ENCODE results near the gene COPG1. TPM values are rescaled to one million over a fixed set of nuclear protein-coding genes. Genes with fewer than 3 reads are reported as not detected.

COPG1 gene
- polyA plus RNA-seq, 4 donors, result 146 to 166 (median 154) TPM

- DNase-seq (ENCODE audit: low read depth in 4 of 4, low spot score in 2 of 4), result no peak
Observed at GRCh38 chr3:129313415-129313664, 63.9 kb downstream of the COPG1 start.

- DNase-seq (ENCODE audit: low read depth in 4 of 4, low spot score in 2 of 4), result no peak
Observed at GRCh38 chr3:129313665-129314385, 64.4 kb downstream of the COPG1 start.

- DNase-seq (ENCODE audit: low read depth in 4 of 4, low spot score in 2 of 4), result peak in 3 of 4 donors; percentile 78 to 87 (median 80)
Observed at GRCh38 chr3:129314386-129315222, 65.2 kb downstream of the COPG1 start.

- DNase-seq (ENCODE audit: low read depth in 4 of 4, low spot score in 2 of 4), result no peak
Observed at GRCh38 chr3:129315223-129315997, 66.0 kb downstream of the COPG1 start.

- no peak for DNase-seq (ENCODE audit: low read depth in 4 of 4, low spot score in 2 of 4)
Observed at GRCh38 chr3:129315998-129316247, 66.5 kb downstream of the COPG1 start.

- peak; percentile 75 to 87 (median 80) for DNase-seq (ENCODE audit: low read depth in 4 of 4, low spot score in 2 of 4)
Observed at GRCh38 chr3:129316248-129317013, 67.0 kb downstream of the COPG1 start.

- DNase-seq (ENCODE audit: low read depth in 4 of 4, low spot score in 2 of 4), result no peak
Observed at GRCh38 chr3:129317014-129317771, 67.8 kb downstream of the COPG1 start.

- no peak for DNase-seq (ENCODE audit: low read depth in 4 of 4, low spot score in 2 of 4)
Observed at GRCh38 chr3:129317848-129318247, 68.4 kb downstream of the COPG1 start.

GRCh38 chr3:129318921-129319320 lies 69.5 kb downstream of the COPG1 start:
- DNase-seq (ENCODE audit: low read depth in 4 of 4, low spot score in 2 of 4), result no peak

GRCh38 chr3:129320261-129320660 lies 70.9 kb downstream of the COPG1 start:
- no peak for DNase-seq (ENCODE audit: low read depth in 4 of 4, low spot score in 2 of 4)

GRCh38 chr3:129320825-129321487 lies 71.5 kb downstream of the COPG1 start:
- DNase-seq (ENCODE audit: low read depth in 4 of 4, low spot score in 2 of 4), result no peak

GRCh38 chr3:129321887-129322286 lies 72.5 kb downstream of the COPG1 start:
- no peak for DNase-seq (ENCODE audit: low read depth in 4 of 4, low spot score in 2 of 4)

- no peak for DNase-seq (ENCODE audit: low read depth in 4 of 4, low spot score in 2 of 4)
Observed at GRCh38 chr3:129323651-129324294, 74.4 kb downstream of the COPG1 start.

- DNase-seq (ENCODE audit: low read depth in 4 of 4, low spot score in 2 of 4), result no peak
Observed at GRCh38 chr3:129324855-129325254, 75.4 kb downstream of the COPG1 start.

GRCh38 chr3:129325383-129325782 lies 76.0 kb downstream of the COPG1 start:
- DNase-seq (ENCODE audit: low read depth in 4 of 4, low spot score in 2 of 4), result no peak

GRCh38 chr3:129326138-129326537 lies 76.7 kb downstream of the COPG1 start:
- no peak for DNase-seq (ENCODE audit: low read depth in 4 of 4, low spot score in 2 of 4)

- DNase-seq (ENCODE audit: low read depth in 4 of 4, low spot score in 2 of 4), result no peak
Observed at GRCh38 chr3:129326595-129326994, 77.2 kb downstream of the COPG1 start.

All from left renal cortex interstitium (tissue), 4 donors.